Right lung (tissue), 10 donors: ENCODE data around the gene KAT7. TPM values are rescaled to one million over a fixed set of nuclear protein-coding genes. Genes with fewer than 3 reads are reported as not detected.
A peak's percentile ranks its signal among the peaks of the same experiment; 100 is the strongest.

Experiments
- DNase-seq, 2 donors: peaks; one replicate each; pipeline ENCODE4 v3.0.0-alpha.2; 2013
- long read RNA-seq, 8 donors: transcript quantifications; one replicate each; lab custom pipeline, GENCODE V29; 2026
- polyA plus RNA-seq, 5 donors: library from polyadenylated mRNA; unstranded; fragments of 120-200 nt; gene quantifications; one replicate each; pipeline versions ENCODE4 v1.2.1 to v1.2.3, GENCODE V29; 2013; ENCODE audit warnings: inconsistent platforms in 1 of 5, low replicate concordance in 1 of 5; ENCODE audit not compliant: insufficient read length in 5 of 5, insufficient read depth in 1 of 5

KAT7 gene
- polyA plus RNA-seq: 10 to 100 TPM; 39.5 to 53.5 (median 51.3) TPM
- long read RNA-seq, donor 1, full-length matches to known transcripts: 11 of 44 reads
- long read RNA-seq, donor 1, partial matches to known transcripts: 33 of 44 reads
- long read RNA-seq, donor 1, other reads (novel, unspliced or antisense): 0 of 44 reads
- long read RNA-seq, donor 2, full-length matches to known transcripts: 10 of 10 reads
- long read RNA-seq, donor 2, partial matches to known transcripts: 0 of 10 reads
- long read RNA-seq, donor 2, other reads (novel, unspliced or antisense): 0 of 10 reads
- long read RNA-seq, donor 3, full-length matches to known transcripts: 9 of 23 reads
- long read RNA-seq, donor 3, partial matches to known transcripts: 14 of 23 reads
- long read RNA-seq, donor 3, other reads (novel, unspliced or antisense): 0 of 23 reads
- long read RNA-seq, donor 4, full-length matches to known transcripts: 3 of 17 reads
- long read RNA-seq, donor 4, partial matches to known transcripts: 14 of 17 reads
- long read RNA-seq, donor 4, other reads (novel, unspliced or antisense): 0 of 17 reads
- long read RNA-seq, donor 5, full-length matches to known transcripts: 6 of 6 reads
- long read RNA-seq, donor 5, partial matches to known transcripts: 0 of 6 reads
- long read RNA-seq, donor 5, other reads (novel, unspliced or antisense): 0 of 6 reads
- long read RNA-seq, donor 6, full-length matches to known transcripts: 6 of 6 reads
- long read RNA-seq, donor 6, partial matches to known transcripts: 0 of 6 reads
- long read RNA-seq, donor 6, other reads (novel, unspliced or antisense): 0 of 6 reads
- long read RNA-seq, donor 7, full-length matches to known transcripts: 4 of 9 reads
- long read RNA-seq, donor 7, partial matches to known transcripts: 5 of 9 reads
- long read RNA-seq, donor 7, other reads (novel, unspliced or antisense): 0 of 9 reads
- long read RNA-seq, donor 8, full-length matches to known transcripts: 4 of 4 reads
- long read RNA-seq, donor 8, partial matches to known transcripts: 0 of 4 reads
- long read RNA-seq, donor 8, other reads (novel, unspliced or antisense): 0 of 4 reads

DNA sequence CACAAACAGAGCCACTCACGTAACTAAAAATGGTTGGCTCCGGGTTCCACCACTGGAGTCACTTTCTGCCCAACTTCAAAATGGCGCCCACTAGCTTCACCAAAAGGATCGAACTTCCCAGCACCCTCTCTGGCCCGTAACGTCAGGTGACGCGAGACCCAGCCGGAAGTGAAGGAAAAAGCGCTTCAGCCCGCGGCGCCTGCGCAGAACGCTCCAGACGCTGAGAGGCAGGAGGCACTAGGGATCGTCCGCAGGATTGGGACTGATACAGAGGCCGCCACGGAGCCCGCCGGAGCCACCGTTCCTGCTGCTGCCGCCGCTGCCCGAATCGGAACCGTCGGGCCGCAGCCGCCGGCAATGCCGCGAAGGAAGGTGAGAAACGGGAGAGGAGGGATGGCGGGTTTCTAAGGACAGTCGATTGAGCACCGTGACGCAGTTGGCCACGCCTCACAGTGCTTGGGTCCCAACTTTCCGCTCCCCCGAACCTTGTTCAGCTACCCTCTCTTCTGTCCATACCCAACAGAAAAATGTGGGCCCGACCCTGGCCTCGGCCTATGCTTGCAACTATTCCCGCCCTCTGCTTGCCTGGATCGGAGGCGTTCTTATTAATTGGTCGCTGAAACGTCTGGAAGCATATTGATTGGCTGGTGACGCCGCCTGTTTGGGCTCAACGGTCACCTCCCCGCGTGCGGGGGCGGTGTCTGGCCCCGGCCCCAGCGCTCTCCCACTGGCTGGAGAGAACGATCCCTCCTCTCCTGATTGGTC is at the start of gene KAT7:
TSS of gene KAT7 (plus strand) at position 204 of the 765 bp plus-strand sequence. CDS start at position 358, 154 bp downstream.
- DNase-seq: peak; percentile 99

DNA sequence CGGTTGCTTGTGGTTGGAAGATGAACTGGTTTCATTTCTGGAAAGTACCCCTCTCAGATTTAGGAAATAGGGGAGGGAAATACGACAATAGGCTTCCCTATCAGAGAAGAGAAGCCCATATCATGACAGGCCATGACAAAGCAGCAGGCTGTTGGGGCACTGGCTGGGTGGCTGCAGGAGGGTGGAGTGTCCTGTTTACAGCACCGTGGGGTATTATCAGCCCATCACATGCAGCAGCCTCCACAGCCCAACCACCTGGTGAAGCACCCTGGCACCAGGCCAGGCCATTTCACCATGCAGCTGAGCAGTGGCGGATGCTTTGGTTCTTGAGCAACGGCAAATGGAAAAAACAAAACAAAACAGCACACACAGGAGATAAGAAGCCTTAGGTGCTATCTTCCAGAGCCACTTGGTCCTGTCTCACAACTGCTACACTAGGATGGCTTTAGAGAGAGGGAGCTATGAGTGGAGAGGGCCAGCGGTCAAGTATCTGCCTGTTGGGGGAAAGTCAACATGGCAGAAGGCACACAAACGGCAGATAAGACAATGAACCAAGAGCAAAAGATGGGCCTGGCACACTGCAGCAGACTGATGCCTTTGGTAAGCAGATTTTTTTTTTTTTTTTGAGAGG is 48.7 kb upstream of the KAT7 start:
- no peak for DNase-seq

DNA sequence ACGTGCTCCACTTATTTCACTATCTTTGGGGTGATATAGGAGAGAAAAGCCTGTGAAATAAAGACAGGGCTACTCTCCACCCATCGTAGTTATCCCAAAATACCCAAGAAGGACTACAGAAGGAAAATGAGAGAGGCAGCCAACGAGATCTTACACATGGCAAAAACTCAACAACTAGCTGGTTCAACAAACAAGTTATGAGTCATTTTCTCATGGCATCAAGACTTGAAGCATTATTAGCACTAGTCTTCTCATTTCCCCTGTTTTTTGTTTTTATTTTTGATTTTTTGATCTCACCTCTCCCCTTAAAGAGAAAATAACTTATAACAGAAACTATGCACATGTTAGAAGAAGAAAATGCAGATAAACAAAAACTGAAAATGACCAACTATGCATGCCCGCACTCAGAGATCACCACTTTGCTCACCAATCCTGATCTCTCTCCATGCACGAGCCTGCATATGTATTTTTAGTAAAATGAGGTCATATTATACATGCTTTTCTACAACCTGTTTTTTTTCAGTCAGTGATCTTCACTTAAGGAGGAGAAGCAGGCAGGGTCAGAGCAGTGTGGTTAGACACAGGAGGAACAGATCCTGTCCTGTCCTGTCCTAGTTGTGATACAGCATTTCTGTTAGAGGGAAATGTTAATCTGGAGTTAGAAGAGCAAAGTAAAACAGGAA is 47.3 kb upstream of the KAT7 start:
- no peak for DNase-seq

DNA sequence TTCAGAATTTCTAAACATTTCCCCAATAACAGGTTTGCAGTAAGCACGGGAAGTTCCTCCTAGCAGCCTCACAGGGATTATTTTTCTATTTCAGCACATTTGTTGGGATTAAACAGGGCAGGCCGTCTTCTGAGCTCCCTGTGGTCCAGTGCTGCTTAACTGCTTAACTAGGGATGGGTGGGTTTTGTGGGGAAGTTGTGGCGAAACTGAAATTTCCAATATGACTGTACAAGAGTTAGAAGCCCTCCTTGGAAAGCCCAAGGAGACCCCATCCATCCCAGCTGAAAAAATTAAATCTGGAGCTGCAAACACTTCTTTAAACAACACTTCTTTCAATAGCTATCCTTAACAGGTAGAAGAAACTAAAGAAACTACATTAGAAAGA is 46.8 kb upstream of the KAT7 start:
- DNase-seq: no peak

DNA sequence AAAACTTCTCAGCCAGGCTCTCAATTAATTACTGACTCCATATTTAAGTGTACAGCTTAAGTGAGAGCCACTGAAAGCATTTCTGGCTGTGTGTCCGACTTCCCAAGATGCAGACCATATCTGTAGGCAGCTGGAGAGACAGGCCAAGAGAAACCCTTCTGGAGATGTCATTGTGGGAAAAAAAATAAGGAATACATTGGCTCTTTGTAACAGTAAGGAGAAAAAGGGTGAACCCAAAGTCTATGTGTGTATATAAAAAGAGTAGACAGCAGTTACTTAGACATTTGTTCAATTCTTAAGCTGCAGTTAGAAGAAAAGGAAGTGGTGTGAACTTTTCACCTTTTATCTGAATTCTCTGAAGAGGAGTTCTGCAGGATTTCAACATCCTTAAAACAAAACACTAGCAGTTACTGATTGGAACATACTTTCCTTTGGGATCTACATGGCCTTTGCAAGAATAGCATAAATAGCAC is 46.3 kb upstream of the KAT7 start:
- DNase-seq: no peak

DNA sequence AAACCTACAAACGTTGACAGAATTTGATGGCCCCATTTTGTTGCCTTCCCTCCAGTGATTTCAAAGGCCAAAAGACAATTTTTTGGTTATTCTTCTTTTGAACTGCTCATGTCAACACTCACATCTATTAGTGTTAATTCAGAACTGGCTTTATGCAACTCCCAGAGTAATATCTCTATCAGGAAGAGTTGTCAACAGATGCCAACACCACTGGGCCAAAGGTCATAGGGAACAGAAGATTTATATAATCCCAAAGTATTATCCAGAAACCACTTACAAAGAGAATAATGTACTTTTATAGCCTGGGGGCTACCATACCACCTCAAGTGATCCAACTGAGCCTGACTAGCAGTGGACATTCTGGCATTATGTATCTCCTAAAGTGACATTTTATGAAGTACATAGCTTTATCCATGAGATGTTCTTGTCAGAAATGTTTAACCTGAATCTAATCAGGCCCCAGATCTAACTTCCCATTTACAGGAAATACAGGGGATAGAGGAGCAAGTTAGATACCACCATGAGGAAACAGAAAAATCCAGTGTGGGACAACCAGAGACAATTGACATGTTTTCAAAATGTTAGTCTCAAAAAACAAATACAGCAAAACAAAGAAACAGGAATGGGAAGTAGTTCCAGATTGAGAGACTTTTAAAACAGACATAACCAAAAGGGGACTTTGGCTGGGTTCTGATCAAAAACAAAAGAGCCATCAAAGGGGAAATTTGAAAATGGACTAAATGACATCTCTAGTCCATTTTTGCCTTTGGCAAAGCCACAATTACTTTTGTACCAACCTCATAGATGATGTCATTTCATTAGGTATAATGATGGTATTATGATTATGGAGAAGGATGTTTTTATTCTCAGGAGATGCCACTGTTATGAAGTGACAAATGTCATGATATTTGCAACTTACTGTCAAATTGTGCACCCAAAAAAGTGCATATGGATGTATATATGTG is 43.0 kb upstream of the KAT7 start:
- DNase-seq: no peak

DNA sequence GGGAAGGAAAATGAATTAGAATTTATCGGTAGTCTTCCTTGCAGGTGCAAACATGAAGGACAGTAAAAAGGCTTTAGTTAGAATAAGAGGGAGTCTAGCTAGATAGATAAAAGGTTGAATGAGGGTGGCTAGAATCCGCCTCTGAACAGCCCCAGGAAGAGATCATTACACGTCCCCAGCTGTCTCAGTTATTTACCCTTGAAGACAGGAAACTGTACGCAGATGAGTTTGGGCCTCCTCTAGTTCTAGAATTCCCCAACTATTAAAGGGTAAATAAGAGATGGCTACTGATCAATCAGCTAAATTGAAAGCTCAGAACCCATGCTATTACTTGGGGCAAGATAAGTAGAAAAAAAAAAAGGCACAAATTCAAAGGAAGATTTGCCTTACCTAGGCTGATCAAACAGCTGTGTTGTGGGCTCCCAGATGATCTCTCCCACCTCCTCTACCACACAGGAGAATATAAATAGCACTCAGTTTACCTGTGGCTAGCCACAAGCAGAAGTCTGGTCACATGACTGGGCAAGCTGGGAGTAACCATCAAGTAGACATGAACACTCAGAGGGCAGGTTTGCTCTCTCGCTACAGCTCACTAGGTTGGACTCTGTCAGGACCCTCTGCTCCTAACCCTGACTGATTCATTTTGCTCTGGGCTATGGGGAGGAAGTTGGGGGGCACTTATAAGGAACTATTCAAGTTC is 41.5 kb upstream of the KAT7 start:
- no peak for DNase-seq

DNA sequence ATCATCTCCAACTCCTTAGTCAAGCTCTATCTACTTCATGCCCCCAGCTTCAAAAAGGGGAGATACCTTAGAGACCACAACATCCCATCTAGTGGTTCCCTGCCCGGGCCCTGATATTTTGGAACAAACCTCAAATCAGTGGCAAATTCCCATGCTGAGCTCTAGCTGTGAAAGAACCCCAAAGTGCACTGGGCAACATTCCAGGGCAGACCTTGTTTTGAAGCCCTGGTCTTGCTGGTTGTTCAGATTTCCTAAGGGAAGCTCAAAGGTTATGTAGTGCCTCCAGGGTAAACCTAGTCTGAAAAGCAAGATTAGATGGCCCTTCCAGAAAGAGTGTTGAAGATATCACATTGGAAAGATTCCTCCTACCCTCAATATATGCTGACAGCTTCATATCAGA is 40.8 kb upstream of the KAT7 start:
- DNase-seq: no peak

DNA sequence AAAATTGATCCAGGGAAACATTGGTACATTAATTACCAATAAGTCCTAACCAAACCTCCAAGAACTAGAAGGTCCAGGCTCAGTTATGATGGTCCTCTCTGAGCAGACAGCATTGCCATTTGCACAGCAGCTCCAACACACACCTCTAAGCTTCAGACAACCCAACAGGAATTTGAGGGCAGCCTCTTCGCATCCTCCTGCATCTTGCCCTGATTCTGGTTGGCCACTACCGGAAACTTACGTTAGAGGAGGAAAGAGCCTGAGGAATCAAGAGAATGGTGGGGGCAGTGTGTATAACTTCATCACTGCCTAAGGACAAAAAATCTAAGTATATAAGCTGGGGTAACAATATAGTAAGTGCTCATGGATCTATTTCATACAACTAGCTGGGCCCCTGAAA is 40.3 kb upstream of the KAT7 start:
- DNase-seq: no peak

DNA sequence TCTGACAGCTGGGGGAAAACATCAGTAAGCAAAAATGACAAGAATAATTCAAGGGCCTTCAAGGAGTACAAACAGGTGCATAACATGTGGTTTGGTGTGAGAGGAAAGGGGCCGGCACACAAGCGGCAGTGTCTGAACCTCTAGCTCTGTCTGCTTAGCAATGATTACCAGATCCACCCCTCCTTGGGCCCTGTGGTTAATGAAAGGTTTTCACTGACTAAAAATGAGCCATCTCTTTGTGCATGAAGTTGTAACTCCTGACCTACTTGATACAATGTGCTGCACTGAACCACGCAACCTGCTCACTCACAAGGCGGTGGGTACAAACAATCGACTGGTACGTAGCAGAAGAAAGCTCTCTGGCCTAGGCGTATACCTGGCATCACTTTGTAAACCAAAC is 39.7 kb upstream of the KAT7 start:
- DNase-seq: no peak

DNA sequence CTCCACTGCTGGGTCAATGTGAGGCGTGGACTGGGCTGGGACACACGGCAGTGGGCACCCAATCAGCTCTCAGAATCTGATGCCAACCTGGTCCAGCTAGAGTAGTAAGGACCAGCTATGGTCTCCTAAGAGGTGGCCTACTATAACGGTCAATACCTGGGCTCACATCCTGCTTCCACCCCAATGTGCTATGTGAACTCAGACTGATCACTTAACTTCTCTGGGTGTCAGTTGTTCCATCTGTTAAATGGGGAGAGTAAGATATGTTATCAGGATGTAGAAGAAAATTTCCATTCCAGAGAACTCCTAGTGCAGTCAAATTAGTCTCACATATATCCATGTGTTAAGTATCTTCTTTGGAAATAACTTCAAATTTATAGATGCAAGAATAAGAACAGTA is 38.8 kb upstream of the KAT7 start:
- no peak for DNase-seq

DNA sequence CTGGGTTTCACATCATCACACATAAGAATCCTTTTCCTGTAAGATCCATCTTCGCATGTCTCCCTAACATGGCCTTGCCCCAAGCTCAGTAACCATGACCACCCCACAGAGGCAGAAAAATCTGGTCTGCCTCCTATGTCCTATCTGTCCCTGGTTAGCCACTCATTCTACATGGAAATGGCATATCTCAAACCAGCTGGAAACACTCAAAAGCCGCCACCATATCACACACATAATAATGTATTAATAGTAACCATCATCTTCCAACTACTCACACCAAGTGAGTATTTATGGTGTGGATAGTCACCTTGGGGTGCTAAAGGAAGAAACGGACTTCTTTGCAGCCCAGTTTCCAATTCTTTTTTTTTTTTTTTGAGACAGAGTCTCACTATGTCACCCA is 36.0 kb upstream of the KAT7 start:
- no peak for DNase-seq

DNA sequence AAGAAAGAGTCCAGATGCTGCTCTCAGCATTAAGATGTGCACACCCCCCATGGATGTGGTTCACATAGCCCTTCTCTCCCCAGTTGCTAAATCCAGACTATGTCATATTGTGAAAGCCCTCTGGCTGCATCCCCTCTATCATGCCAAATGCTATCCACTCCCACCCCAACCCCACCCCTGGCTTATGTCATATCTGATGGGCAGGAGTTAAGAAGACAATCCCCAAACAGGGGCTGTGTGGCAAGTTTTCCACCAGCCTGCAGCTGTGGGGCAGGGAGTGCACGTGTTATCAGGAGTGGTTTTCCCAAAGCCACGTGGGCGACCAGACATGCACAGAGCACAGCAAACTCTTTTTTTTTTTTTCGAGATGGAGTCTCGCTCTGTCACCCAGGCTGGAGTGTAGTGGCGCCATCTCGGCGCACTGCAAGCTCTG is 34.5 kb upstream of the KAT7 start:
- DNase-seq: no peak

DNA sequence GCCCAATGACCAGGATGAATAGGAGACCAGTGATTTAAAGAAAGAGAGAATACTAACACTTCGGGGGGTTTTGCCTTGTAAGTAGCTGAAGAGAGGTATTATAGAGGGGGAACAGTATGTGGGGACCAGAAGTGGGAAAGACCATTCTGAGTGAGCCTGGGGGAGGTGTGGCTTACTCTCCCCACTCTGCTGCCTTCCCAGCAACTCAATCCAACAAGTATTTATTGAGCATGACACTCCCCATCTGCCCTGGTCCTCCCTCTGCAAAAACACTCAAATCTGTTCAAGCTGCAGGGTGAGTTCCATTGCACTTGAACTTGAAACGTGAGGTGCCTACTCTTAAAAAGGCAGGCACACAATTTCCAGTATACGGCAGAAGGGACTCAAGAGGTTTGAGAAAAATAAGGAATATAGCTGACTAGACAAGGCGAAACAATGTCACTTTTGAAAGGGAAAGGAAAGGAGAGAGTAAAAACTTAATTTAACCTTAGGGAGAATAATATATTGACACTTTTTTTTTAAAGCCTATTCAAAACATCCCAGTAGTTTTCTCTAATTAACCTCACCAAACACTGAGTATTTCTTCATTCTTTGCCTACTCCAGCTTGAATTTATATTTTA is 32.7 kb upstream of the KAT7 start:
- no peak for DNase-seq

DNA sequence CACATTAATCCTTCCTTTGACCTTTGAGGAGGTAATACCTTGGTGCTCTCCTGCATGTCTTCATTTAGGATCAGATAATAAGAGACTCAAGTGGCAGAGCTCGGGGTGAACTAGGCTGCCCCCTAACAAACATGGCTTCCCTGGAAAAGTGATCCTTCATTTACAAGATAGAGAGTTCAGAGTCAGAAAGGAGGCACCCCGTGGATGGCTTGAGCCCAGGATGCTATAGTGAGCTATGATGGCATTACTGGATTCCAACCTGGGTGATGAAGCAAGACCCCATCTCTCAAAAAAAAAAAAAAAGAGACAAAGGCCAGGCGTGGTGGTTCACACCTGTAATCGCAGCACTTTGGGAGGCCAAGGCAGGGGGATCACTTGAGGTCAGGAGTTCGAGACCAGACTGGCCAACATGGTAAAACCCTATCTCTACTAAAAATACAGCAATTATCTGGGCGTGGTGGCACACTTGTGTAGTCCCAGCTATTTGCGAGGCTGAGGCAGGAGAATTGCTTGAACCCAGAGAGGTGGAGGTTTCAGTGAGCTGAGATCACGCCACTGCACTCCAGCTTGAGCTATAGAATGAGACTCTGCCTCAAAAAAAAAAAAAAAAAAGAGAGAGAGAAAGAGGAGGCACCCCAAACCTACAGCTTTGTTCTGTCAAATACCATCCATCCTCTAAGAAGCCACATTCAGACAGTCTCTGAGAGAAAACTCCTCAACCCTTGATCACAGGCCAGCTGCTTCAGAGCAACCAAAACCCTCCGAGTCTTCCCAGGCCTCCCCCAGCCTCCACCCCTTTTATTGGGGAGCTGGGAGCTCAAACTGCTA is 31.9 kb upstream of the KAT7 start:
- no peak for DNase-seq

DNA sequence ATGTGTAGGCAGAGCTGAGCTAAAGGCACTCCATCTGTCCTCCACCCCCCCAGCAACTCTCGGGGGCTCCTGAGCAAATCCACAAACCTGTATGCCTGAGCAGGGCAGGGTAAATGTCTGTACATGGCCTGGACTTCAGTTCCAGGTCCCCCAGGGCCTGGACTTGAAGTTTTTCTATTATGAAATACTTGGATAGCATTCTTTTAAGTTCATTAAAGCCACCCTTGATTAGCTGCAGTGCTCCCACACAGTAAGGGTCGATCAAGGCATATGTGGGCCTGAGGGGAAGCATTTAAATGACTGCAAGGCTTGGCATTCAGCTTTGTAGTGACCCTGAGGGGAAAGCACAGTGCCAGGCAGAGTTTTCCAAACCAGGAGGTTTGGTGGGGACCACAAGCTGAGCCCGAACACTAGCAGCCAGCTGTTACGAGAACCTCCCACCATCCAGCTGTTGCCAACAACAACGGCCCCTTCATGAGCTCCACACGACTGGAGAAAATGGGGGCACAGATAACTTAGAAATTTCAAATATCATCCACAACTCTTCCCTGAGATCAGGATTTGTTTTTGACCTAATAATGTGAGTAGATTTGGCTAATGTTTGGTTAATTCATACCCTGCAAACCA is 31.2 kb upstream of the KAT7 start:
- no peak for DNase-seq
